Suppressor macrophage treated with lipopolysaccharide for 4 hours (primary cell): Measurements from ENCODE around the gene INHBB.

Source experiments
- DNase-seq: peaks from one replicate; pipeline ENCODE4 v3.0.0-alpha.2; 2020

Gene INHBB

DNA sequence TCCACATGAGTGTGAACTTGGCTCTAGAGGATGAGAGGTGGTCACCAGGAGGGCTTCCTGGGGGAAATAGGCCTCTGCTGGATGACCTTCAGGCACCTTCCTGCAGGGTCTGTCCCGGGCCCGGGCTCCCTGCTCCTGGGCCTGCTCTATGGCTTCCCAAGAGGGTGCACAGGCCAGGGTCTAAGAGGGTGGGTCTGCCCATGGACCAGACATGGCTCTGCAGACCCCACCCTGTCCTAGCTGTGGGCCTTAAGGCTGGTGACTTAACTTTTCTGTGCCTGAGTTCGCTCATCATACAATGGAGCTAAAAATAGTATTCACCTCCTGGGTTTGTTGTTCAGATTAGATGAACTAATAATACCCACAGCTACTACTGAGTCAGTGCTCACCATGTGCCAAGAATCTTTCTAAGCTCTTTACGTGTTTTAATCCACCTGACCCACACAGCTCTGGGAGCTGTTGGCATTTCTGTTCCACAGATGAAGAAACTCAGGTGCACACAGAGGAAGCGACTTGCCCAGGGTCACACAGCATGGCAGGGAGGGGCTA is 14.4 kb downstream of the INHBB start:
- DNase-seq, result no peak

DNA sequence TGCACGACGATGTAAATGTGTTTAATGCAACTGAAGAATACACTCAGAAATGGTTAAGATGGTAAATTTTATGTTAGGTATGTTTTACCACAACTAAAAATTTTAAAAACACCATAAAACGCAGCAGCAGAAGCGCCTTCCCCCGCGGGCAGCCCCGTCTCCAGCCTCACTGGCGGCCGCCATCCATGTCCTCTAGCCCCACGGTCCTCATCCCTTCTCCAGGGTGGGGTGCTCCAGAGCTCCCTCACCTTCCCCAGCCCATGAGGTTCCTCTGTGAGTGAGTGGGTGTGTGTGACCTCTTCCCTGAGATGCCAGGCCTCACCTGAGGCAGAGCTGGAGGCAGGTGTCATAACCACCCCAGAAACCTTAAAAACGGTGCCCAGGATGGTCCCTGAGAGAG is 17.0 kb downstream of the INHBB start:
- DNase-seq, result no peak

DNA sequence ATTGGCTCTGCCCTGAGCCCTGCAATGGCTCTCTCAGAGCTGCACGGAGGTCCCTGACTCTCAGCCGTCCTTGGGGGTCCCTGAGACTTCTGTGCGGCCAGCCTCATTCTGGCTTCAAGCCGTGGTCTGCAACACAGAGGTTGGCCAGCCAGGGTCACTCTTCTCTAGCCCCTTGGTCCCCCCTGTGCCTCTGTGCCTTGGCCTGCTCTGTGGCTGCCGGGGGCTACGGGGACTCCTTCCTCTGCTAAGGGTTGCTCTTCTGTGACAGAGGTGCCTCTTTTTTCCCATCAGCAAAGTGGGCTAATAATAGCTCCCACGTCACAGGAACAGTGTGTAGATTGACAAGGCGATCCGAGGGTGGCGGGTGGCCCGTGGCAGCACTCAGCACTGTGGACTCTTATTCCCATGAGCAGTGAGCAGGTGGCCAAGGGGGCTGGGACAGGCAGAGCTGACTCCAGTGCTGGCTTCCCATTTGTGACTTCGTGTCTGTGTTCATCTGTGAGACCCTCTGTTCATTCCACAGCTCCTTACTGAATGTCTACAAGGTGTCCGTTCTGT is 19.4 kb downstream of the INHBB start:
- DNase-seq, result no peak

DNA sequence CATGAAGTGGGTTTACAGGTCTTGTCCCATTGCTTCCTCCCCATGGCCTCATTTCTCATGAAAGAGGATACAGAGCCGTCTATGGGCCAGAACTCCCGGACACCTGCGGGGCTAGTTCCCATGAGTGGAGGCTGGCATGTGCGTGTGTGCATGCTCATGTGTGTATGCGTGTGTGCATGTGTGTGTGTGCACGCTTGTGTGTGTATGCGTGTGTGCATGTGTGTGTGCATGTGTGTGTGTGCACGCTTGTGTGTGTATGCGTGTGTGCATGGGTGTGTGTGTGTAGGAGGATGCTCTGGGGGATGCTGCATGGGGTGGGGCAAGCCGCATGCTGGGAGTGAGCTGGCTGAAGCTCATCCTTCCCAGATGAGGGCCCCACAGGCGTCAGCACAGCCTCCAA is 20.8 kb downstream of the INHBB start:
- no peak for DNase-seq

DNA sequence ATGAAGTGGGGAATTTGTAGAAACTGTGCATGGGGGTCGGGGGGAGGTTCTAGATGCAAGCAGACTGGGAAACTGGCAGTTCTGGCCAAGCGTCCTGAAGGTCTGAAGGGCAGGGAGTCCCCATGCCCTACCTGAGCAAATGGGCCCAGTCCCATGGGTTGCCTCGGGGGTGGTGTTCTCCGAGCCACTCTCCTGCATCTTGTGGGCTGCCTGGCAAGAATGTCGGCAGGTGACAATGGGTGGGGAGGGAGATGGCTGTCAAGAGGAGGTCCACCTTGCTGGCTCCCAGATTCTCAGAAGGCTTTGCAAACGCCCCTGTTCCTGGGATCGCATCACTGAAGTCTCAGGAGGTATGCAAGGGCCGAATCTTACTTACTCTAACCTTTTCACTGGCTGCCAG is 21.3 kb downstream of the INHBB start:
- no peak for DNase-seq

DNA sequence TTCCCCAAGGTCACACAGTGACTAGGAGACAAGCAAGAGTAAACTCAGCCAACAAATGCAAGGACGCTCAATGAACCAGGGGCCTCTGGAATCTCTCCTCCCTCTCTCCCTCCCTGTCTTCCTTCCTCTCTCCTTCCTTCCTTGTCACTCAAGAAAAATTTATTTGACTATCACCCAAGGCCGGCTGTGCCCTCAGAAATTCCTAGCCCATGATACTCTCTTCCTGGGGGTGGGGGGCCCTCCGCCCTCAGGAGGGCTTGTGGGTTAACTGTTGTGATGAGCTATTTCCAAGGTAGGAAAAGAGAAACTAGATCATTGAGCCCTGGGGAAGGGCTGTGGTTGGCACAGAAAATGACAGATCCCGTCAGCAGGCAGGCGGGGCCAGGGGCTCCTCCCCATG is 21.7 kb downstream of the INHBB start:
- DNase-seq, result no peak

DNA sequence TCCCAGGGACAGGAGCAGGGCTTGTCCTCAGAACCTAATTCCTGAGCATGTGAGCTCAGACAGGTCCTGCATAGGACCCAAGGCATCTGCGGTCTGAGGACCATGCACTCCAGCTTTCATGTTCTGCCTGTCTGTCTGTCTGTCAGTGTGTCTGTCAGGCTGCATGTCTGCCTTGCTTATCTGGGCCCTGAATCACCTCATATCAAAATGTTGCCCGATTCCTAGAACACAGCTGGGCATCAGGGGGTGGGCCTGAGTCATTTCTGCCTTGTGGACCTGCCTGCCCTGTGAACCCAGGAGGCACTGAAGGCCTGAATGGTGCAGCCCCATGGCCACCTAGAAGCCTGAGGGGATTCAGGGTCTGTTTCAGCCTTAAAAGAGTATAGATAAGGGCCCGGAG is 22.1 kb downstream of the INHBB start:
- no peak for DNase-seq

DNA sequence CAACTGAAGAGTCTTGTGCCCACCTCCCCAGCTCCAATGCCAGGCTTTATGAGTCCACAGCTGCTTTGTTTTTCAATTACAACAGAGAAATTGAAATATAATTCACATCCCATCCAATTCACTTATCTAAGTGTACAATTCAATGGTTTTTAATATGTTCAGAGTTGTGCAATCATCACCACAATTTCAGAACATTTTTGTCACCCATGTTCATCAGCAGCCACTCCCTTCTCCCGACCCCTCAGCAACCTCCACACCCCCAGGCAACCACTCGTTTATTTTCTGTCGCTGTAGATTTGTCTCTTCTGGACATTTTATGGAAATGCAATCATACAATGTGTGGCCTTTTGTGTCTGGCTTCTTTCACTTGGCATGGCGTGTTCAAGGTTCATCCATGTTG is 23.3 kb downstream of the INHBB start:
- DNase-seq, result no peak

DNA sequence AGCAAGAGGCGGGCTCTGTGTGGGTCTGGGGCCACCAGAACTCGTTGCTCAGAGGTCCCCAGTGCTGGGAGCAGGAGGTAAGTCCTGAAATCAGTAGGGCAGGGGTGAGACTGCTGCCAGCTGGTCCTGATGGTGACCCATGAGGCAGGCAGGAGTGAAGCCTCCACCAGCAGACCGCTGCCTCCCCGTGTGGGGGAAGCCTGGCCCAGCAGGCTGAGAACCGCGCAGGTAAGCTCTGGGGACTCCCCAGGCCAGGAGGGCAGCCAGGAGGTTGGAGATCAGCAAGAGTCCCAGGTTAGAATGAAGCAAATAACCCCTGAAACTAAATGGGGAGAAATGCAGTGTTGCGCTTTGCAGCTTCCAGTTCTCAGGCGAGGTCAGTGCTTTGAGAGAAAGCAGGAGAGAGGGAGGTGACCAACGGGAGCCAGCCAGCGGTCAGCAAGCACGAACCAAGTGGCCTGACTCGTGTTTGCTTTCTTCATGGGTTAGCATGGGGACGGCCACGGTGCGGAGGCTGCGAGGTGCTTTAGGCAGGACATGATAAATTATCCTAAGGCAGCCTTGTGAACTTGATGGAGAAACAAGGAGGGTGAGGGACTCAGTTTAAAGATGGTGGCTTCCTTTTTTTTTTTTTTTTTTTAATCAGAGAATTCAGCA is 26.2 kb downstream of the INHBB start:
- DNase-seq, result no peak

DNA sequence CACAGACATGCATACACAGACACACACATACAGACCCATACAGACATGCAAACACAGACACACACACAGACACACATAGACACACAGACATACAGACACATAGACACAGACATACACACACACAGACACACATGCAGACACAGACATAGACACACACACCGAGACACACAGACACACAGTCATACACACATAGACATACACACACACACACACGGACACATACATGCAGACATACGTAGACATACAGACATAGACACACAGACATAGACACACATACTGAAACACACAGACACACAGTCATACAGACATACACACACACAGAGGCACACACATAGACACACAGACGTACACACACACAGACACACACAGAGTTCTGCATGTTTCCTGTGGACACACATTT is 26.9 kb downstream of the INHBB start:
- DNase-seq, result no peak

DNA sequence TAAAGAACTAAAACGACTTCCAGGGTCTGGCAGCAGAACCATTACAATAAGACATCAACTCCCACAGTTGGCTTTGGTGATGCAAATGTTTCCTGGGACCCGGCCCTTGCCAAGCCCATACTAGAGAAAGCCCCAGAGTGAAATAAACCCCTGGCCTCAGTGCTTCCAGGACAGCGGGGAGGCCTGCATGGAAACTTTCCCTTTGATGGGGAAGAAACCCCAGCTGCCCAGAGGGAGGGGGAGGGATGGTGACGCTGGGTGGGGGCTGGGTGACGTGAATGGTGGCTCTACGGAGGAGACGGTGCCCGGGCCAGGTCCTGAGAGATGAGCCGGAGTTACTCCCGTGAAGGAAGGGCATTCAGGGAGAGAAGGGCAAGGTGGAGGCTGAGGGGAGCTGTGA is 27.5 kb downstream of the INHBB start:
- no peak for DNase-seq

DNA sequence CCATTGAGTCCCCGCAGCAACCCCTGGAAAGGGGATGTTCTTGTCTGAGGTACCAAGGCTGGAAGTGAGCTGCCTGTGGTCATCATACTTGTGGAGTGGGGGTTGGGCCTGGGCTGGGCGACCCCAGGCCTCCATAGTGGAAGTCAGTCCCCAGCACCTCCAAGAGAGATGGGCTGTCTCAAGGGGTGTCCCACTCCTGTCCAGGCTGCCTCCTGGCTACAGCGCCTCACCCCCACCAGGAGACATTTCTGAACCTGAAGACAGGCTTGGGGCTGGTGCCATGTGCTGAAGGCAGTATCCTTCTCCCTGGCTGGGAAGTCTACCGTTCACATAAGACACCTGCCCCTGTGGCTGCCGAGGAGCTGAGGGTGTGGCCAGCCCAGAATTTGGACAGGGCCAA is 28.9 kb downstream of the INHBB start:
- no peak for DNase-seq

DNA sequence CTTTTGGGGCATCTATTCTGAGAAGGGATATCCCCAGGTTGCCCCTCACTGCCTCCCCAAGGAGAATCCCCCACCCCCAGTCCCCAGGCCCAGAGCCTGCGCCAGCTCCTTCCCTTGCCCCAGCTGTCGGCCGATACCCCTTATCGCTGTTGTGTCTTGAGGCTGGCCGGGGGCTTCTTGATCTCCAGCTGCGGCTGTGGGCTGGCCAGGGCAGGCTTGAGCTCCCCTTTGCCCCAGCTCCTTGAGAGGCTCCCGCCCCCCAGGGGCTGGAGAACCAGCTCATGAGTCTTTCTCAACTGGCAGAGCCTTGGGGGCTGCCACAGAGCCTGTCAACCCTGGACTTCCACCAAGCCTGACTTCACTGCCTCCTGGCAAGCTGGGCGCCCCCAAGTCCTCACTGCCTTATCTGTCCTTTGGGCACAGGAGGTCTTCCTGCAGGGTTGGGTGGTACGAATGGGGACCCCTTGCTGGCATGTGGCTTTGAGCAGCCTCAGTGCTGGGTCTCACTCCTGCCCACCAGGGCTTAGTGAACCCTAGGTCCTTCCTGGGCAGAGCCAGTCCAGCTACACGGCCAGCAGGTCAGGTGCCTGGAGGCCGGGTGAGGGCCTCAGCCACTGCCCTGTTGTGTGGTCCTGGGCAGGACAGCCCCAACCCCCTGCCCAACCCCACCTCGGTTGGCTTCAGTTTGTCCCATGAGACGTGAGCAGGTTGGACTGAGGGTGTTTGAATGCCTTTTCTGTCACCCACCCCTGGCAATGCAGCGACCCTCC is 29.5 kb downstream of the INHBB start:
- no peak for DNase-seq

DNA sequence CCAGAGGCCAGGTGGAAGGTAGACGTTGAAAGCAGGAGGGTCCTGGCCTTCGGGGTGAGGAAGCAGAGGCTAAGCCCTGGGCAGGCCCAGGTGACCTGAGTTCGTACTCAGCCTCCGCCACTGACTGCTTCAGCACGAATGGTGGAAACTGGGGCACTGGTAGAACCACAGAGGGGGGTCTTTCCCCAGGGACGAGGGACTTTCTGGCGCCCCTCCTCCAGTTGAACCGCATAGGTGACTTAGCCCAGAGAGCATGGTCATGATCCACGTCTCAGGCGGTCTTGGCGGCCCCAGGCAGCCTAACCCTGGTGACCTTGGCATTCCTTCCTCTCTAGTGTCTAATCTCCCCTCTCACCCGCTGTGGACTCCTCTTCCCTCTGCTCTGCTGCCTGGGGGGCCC is 30.2 kb downstream of the INHBB start:
- no peak for DNase-seq

DNA sequence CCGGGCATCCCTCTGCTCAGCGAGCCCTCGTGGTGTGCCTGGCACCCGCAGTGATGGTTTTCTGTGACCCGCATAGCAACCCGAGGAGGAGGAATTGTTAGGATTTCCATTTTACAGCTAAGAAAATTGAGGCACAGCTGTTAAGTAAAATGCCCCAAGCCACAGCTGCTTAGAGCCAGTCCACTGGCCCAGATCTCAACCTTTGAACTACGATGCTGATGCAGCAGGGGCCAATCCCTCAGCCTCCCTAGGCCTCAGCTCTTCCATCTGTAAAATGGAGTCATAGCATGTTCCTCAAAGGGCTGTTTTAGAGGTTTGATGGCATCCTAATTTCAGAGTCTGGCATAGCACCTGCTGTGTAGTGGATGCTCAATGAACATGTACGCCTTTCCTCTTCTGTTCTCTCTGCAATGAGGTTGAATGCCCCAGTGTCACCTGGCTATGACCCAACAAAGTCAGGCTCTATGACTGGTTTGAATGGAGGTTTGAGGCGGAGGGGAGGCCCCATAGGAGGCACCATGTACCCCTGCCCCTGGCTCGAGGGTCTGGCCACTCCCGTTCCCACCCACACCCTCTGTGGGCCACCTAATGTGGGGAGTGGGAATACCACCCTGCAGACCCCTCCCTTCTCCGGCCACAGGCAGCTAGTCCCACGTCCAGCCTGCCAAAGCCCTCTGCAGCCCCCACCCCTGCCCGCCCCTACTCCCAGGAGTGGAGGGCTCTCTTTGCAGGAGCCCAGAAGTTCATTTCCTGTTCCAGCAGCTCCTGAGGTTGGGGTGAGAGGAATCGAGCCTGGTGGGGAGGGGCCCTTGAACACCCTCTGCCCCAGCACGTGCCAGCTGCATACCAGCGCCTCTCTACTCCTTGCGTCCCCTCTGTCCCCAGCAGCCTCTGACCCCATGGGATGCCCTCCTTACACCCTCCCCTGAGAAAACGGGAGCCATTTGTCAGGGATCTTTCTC is 31.0 kb downstream of the INHBB start:
- DNase-seq, result no peak

DNA sequence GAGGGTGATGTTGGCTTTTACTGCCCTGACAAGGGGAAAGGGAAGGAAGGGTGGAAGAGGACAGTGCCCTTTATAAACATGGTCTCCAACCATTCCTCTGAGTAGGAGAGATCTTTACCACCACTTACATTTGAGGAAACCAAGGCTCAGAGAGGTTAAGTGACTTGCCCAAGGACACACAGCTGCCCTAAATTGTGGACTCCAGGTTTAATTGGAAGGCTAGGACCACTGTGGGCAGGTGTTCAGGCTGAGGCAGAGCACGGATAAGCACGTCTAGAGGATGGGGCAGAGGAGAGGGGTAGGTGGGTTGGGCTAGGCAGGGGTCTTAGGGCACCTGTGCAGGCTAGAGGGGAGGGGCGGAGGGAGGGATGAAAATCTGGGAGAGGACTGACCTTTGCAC is 32.7 kb downstream of the INHBB start:
- no peak for DNase-seq

DNA sequence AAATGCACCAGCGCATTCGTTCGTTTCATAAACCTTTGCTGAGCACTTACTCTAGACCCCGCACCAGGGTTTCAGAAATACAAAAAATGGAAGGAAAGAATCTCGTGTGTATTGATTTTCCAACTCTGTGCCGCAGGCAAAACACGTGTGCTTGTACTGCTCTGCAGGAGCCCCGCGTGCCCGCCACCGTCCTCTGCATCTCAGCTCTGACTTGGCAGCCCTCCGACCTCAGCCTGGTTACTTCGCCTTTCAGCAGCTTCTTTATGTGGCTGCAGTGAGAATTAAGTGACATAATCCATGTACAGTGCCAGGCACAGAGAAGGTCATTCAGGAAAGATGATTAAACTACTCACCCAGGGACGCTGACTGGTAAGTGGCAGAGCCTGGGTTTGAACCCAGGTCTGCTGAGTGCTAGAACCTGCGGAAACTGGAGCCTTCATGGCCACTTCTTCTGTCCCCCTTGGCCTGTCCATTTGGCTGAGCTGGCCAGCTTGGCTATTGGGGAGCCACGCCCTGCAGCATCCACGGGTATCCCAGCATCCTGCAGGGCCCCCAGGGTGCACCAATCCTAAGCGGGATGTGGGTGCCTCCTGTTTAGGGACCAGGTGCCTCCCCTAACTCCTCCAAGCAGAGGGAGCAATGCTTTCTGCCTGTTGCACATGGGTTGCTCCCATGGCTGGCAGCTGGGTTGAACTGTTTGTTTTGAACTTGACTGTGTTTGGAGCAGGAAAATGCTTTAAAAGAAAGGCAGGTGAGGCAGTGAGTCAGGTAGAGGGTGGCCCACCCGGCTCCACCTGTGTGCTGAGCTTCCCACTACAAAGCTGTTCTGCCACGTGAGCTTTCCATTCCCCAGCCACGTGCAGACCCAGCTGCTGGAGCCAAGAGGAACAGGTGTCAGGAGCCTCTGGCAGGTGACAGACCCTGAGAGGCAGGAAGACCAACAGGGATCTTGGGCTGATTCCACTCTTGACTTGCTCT is 34.3 kb downstream of the INHBB start:
- DNase-seq, result no peak

DNA sequence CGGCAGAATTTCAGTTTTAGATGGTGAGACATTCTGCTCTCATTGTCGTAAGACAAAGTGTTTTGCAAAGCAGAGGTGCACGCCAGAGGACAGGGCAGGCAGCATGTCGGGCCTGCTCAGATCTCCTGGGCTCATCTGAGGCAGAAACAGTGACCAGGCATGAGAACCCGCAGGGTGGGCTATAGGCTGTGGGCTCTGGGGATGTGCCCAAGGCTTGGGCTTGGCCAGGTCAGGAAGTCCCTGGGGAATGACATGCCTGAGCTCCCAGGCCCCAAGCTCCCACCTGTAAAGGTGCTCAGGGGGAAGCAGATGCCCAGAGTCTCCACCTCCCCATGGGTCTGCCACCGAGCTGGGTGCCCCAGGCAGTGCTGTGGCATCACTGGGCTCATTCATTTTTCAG is 35.3 kb downstream of the INHBB start:
- no peak for DNase-seq

DNA sequence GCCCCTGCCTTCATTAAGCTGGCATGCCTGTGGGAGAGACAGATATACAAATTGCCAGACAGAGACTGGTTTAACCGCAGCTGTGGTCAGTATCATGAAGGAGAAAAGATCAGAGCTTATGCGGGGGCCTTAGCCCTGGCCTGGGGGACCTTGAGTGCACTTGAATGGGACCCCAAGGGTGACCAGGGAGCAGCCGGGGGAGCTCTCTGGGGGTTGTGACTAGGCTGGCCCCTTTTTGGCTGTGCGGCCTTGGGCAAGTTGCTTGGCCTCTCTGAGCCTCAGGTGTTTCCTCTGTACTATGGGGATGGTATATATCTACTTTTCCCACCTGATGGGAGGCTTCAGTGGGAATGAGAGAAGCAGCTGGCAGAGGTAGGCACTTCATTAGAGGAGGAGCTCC is 35.7 kb downstream of the INHBB start:
- DNase-seq, result no peak

DNA sequence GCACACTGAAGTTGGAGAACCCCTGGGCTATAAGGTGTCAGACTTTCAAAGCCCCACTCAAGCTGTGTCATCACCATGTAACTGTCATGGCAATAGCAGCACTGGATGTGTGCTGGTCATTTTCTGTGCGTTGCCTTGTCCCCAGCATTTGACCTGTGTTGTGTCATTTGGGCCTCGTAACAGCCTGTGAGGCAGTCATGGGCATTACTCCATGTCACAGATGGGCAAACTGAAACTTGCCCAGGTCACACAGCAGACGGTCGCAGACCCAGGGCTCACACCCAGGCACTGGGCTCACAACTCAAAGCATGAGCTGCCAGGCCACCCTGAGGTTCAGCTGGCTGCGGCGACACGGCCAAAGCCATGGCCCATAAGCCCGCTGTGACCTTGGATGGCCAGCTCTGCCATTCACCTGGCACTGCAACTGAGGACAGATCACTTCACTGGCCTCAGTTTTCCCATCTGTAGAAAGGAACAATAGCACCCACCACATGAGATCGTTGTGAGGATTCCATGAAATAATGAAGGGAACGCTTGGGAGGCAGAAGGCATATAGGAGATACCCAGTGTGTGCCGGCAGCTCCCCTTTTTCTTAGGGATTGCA is 36.7 kb downstream of the INHBB start:
- no peak for DNase-seq

DNA sequence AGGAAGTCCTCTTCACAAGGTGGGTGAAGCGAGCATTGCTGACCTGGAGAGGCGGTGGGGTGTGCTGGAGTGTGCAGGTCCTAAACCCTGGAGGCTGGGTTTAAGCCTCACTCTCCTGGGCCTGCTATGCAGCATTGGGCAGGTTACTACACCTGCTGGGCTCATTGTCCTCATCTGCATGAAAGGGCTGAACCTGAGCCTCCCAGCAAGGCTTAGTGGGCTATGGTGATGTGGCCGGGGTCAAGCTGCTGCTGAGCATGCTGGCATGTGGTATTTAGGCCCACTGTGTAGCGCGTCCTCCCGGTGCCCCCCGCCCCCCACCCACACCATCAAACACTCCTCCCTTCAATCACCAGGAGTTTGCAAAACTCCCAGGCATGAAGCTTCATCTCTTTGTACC is 37.3 kb downstream of the INHBB start:
- no peak for DNase-seq
